HG02943 (cell line): ENCODE measurements around the gene MYO5B.
"Not testable (repeated sequence)": the region's sequence is repeated elsewhere in the genome, so short reads cannot be mapped to it uniquely, and the experiment has no call there.

Experiments
- ATAC-seq: cut with Tn5 transposase; IDR thresholded peaks from one replicate; pipeline ENCODE4 v1.9.1; 2021; ENCODE audit warnings: mild to moderate bottlenecking, low read depth, moderate library complexity; ENCODE audit not compliant: unreplicated experiment

Gene MYO5B

DNA sequence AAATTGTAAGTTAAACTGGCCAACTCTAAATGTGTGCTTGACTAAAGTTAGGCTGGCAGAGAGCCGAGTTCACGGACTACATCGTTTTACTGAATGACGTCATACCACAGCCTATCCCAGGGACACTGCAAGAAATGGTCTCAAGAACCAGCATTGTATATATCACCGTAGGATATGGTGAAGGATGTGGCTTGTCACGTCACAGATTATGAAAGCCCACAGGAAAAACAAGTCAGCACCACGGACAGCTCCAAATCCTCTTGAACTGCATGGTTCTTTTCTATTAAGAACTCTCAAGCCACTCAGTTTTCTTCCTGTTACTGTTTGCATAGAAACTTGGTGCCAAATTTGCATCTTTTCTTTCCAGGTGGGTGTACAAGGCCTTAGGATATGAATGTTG lies 296.5 kb downstream of the MYO5B start:
- ATAC-seq: no peak

GRCh38 chr18:49894517-49895226 lies 300.3 kb downstream of the MYO5B start:
- no peak for ATAC-seq

- ATAC-seq: no peak
Measured at GRCh38 chr18:49893036-49893435, 301.9 kb downstream of the MYO5B start.

GRCh38 chr18:49892148-49892924 lies 302.6 kb downstream of the MYO5B start:
- no peak for ATAC-seq

- no peak for ATAC-seq
Measured at GRCh38 chr18:49890041-49890440, 304.9 kb downstream of the MYO5B start.

DNA sequence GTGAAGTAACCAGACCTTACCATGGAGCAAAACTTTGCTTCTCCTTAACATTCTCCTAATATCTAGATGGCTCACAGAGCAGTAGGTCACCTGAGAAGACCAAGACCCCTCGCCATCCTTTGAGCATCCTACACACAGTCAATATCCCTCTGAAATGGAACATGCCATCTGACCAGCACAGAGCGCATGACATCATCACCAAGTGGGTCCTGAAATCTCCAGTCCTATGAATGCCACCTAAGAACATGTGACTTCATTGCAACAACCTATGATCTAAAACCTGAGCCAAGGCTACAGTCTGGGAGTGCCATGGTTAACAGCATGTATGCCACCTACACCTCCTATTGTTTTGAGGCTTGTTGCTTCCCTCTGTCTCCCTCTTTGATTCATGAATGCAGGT lies 305.4 kb downstream of the MYO5B start:
- ATAC-seq: not testable (repeated sequence)

DNA sequence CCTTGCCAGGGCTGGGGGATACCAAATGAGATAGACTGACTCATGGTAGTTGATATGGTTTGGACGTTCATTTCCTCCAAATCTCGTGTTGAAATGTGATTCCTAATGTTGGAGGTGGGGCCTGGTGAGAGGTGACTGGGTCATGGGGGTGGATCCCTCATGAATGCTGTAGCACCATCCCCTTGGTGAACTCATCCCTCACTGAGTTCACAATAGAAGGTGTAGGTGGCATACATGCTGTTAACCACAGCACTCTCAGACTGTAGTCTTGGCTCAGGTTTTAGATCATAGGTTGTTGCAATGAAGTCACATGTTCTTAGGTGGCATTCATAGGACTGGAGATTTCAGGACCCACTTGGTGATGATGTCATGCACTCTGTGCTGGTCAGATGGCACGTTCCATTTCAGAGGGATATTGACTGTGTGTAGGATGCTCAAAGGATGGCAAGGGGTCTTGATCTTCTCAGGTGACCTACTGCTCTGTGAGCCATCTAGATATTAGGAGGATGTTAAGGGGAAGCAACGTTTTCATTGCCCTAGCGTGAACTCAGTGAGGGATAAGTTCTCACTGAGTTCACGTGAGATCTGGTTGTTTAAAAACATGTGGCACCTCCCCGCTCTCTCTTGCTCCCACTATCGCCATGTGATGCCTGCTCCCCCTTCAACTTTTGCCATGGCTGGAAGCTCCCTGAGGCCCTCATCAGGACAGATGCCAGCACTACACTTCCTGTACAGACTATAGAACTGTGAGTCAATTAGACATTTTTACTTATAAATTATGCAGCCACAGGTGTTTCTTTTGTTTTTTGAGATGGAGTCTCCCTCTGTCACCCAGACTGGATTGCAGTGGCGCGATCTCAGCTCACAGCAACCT lies 307.8 kb downstream of the MYO5B start:
- no peak for ATAC-seq

GRCh38 chr18:49884959-49885358 lies 310.0 kb downstream of the MYO5B start:
- no peak for ATAC-seq

GRCh38 chr18:49884465-49884864 lies 310.5 kb downstream of the MYO5B start:
- ATAC-seq: no peak

- ATAC-seq: no peak
Measured at GRCh38 chr18:49880661-49881060, 314.3 kb downstream of the MYO5B start.

DNA sequence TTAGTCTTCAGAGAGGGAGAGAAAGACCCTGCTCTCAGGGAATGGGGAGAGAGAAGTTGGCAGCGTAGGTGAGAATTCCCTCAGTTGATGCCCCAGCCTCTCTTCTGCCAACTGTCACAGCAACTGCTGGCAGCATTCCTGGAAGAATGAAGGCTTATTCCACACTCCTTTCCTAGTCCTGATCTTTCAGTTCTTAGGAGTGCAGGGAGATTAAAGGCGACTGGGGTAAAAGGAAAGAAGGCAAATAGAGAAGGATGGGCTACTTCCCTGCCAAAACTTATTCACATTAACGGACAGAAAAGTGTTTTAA lies 315.7 kb downstream of the MYO5B start:
- no peak for ATAC-seq

DNA sequence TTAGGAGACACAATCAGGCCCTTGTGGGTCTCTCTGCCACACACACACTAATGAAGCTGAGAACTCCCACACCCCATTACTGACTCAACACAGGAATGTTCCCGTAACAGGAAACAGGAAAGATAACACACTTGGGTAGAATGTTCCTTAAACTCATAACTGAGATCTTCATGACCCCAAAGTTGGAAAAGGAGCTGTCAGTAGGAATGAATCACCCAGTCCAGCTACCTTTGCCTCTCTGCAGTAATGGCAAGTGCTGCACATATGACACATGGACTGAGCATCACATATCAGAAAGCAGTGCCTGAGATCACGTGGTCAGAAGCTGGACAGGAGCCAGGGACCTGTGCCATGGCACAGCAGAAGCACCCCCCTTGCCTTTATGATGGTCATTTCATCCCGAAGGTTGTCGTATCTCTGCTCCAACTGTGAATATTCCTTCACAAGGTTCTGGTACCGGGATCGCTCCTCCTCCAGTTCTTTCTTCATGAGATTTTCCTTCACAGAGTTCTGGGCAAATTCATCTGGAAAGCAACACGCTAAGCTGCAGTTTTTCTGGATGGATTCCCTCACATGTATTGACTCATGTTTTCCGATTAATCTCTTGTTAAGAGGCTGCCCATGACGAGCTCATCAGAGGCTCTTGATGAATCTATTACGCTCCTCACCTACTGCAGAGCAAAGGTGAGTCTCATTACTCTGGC lies 316.2 kb downstream of the MYO5B start:
- no peak for ATAC-seq

GRCh38 chr18:49878015-49878414 lies 316.9 kb downstream of the MYO5B start:
- ATAC-seq: no peak

DNA sequence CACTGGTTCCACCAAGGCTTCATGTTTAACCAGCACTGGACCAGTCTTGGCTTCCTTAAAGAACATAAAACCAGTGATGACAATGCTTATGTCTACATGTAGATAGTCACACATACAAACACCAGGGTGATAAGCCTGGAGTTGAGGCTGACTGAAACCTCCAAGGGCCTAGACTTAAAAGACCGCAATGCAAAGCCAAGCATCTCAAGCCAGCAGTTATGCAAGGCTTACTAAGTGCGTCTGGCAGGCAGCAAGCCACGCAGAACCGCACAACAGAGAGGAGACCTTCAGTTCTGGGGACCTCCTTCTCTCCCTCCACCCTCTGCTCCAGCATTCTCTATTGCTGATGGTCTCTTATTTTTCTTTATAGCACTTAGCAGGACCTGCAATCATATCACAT lies 318.4 kb downstream of the MYO5B start:
- no peak for ATAC-seq

DNA sequence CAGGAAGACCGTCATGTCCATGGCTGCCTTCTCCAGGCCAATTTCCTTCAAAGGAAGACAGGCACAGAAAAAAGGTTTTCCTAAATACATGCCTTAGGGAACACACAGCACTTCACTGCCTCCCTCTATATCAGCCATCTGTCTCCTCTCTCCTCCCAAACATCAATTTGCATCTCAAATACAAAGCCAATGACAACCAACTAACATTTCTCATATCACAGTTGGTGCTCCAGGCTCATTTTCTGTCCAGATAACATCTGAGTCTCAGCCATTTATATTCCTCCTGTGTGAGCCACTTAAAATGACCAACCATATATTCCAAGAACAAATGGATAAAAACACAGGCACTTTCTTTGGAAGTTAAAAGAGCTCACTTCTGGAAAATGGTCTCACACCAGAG lies 319.2 kb downstream of the MYO5B start:
- no peak for ATAC-seq

- ATAC-seq: no peak
Measured at GRCh38 chr18:49875155-49875554, 319.8 kb downstream of the MYO5B start.

- no peak for ATAC-seq
Measured at GRCh38 chr18:49874238-49874637, 320.7 kb downstream of the MYO5B start.

GRCh38 chr18:49869354-49869753 lies 325.6 kb downstream of the MYO5B start:
- no peak for ATAC-seq

DNA sequence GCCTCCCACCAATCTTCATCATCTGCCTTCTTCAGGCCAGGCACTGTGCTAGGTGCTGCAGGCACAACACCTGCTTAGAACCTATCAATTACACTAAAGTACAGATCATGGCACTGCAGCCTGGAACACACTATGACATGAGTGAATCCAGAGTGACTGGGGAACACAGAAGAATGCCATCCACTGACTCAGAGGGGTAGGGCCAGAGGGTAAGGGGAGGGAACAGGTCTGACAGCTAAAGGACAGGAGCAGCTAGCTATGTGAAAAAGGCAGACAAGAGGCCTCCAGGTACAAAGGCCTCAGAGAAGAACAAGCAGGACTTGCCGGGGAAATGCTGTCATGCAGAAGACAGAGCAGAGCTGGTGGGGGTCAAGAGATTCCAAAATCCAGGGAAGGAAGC lies 328.3 kb downstream of the MYO5B start:
- ATAC-seq: no peak

- ATAC-seq: no peak
Measured at GRCh38 chr18:49865401-49865800, 329.5 kb downstream of the MYO5B start.
